Measurements from ENCODE around the gene GDPD5.

Gene GDPD5

GRCh38 chr11:75450826-75451821, 74.6 kb downstream of the GDPD5 start:
- no peak overlapping the region for H3K27ac ChIP-seq
- DNase-seq (ENCODE audit: low read depth, low spot score): no peak

GRCh38 chr11:75450236-75450635, 75.5 kb downstream of the GDPD5 start:
- no peak overlapping the region for H3K27ac ChIP-seq
- DNase-seq (ENCODE audit: low read depth, low spot score): no peak

- H3K27ac ChIP-seq: no peak overlapping the region
- no peak for DNase-seq (ENCODE audit: low read depth, low spot score)
Measured at GRCh38 chr11:75449776-75450175, 76.0 kb downstream of the GDPD5 start.

- no peak for DNase-seq (ENCODE audit: low read depth, low spot score)
- no peak overlapping the region for H3K27ac ChIP-seq
Measured at GRCh38 chr11:75449271-75449670, 76.5 kb downstream of the GDPD5 start.

- H3K27ac ChIP-seq: no peak overlapping the region
- DNase-seq (ENCODE audit: low read depth, low spot score): no peak
Measured at GRCh38 chr11:75447415-75447814, 78.3 kb downstream of the GDPD5 start.

- no peak for DNase-seq (ENCODE audit: low read depth, low spot score)
- H3K27ac ChIP-seq: no peak overlapping the region
Measured at GRCh38 chr11:75445315-75445953, 80.3 kb downstream of the GDPD5 start.

- DNase-seq (ENCODE audit: low read depth, low spot score): no peak
- no peak overlapping the region for H3K27ac ChIP-seq
Measured at GRCh38 chr11:75443043-75443442, 82.7 kb downstream of the GDPD5 start.

GRCh38 chr11:75442161-75442885, 83.4 kb downstream of the GDPD5 start:
- DNase-seq (ENCODE audit: low read depth, low spot score): no peak
- no peak overlapping the region for H3K27ac ChIP-seq

GRCh38 chr11:75441804-75442132, 84.0 kb downstream of the GDPD5 start:
- DNase-seq (ENCODE audit: low read depth, low spot score): no peak
- no peak overlapping the region for H3K27ac ChIP-seq

GRCh38 chr11:75440960-75441803, 84.6 kb downstream of the GDPD5 start:
- DNase-seq (ENCODE audit: low read depth, low spot score): no peak
- no peak overlapping the region for H3K27ac ChIP-seq

- no peak overlapping the region for H3K27ac ChIP-seq
- DNase-seq (ENCODE audit: low read depth, low spot score): no peak
Measured at GRCh38 chr11:75439495-75440120, 86.1 kb downstream of the GDPD5 start.

GRCh38 chr11:75439026-75439425, 86.7 kb downstream of the GDPD5 start:
- no peak overlapping the region for H3K27ac ChIP-seq

GRCh38 chr11:75437966-75438659, 87.6 kb downstream of the GDPD5 start:
- no peak for DNase-seq (ENCODE audit: low read depth, low spot score)
- H3K27ac ChIP-seq: no peak overlapping the region

More at GRCh38 chr11:75439026-75439425, 86.7 kb downstream of the GDPD5 start:
- DNase-seq (ENCODE audit: low read depth, low spot score): no peak

- DNase-seq (ENCODE audit: low read depth, low spot score): no peak
- no peak overlapping the region for H3K27ac ChIP-seq
Measured at GRCh38 chr11:75436806-75437205, 88.9 kb downstream of the GDPD5 start.

- no peak for DNase-seq (ENCODE audit: low read depth, low spot score)
- no peak overlapping the region for H3K27ac ChIP-seq
Measured at GRCh38 chr11:75435571-75435925, 90.2 kb downstream of the GDPD5 start.

- no peak overlapping the region for H3K27ac ChIP-seq
- DNase-seq (ENCODE audit: low read depth, low spot score): no peak
Measured at GRCh38 chr11:75434886-75435570, 90.7 kb downstream of the GDPD5 start.

GRCh38 chr11:75434051-75434450, 91.7 kb downstream of the GDPD5 start:
- no peak for DNase-seq (ENCODE audit: low read depth, low spot score)
- no peak overlapping the region for H3K27ac ChIP-seq

- DNase-seq (ENCODE audit: low read depth, low spot score): no peak
Measured at GRCh38 chr11:75433443-75433842, 92.3 kb downstream of the GDPD5 start.

More at GRCh38 chr11:75433443-75433842, 92.3 kb downstream of the GDPD5 start:
- no peak overlapping the region for H3K27ac ChIP-seq

All from epithelial cell of prostate (primary cell).